Measurements from ENCODE around the gene C9orf43. TPM values are rescaled to one million over a fixed set of nuclear protein-coding genes. Genes with fewer than 3 reads are reported as not detected.

Gene C9orf43
- total RNA-seq, 3 donors from 2014 or later (not counting 1 experiment from before 2014, with no cell fraction given) = 0.45 to 0.71 (median 0.50) TPM

DNA sequence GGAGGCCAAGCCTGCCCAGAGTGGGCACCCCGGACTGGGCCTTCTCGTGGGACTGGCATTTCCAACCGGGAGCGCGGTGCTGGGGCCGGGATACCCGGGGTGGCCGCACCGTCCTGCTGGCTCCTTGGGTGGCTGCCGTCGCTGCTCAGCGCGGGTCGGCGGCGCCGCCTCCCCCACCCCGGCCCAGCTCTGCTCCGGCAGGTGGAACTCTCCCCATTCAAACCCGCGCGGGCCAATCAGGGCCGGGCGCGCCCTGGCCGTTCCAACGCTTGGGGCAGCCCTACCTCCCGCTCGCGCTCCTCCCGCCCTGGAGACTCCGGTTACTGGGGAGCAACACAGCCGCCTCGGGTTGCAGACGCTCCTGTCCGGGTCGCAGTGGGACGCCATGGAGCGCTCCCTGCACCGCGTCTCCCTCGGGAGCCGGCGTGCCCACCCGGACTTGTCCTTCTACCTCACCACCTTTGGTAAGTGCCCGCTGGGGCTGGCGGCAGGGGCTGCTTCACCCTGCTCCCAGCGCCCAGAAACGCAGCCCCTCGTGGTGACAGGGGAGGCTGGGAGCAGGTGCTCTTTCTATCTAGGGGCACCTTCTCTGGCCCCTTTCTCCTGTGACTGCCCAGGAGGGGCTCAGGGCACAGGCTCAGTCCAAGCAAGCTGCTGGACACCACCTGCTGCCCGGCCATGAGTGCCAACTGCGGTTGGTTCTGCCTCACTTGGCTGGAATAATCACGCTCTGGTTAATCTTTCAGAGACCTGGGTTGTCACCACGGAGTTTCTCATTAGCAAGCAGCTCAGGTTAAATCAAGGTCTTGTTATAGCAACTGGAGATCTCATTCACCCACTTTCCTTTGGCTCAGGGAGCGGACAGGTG is 53.1 kb downstream of the C9orf43 start, which contains the start of gene RGS3:
TSS of gene RGS3 (plus strand) at position 310 of the 868 bp plus-strand sequence. CDS start at position 386, 76 bp downstream.
- no peaks in the 10 kb centered on the region for H3K36me3 ChIP-seq (ENCODE audit: control insufficient read depth, insufficient read depth, low read length)
- DNase-seq (no peak), ATAC-seq (peak in 1 of 3 donors; percentile 8)
- Mint-ChIP-seq H3K27me3 (ENCODE audit: low read depth in 2 of 2) (no peaks in the 10 kb centered on the region), H3K9me3 (peaks cover 0 to 3% of the 10 kb centered on the region in 2 donors), H3K27ac (no peak within 1 kb of the TSS), H3K36me3 (peaks cover 7% of the 10 kb centered on the region), H3K4me1 (no peaks in the 10 kb centered on the region), H3K4me3 (no peak within 1 kb of the TSS)
- no peak within 1 kb of the TSS for H3K27ac ChIP-seq (ENCODE audit: low read length)
- TF ChIP-seq, protein P1, sequence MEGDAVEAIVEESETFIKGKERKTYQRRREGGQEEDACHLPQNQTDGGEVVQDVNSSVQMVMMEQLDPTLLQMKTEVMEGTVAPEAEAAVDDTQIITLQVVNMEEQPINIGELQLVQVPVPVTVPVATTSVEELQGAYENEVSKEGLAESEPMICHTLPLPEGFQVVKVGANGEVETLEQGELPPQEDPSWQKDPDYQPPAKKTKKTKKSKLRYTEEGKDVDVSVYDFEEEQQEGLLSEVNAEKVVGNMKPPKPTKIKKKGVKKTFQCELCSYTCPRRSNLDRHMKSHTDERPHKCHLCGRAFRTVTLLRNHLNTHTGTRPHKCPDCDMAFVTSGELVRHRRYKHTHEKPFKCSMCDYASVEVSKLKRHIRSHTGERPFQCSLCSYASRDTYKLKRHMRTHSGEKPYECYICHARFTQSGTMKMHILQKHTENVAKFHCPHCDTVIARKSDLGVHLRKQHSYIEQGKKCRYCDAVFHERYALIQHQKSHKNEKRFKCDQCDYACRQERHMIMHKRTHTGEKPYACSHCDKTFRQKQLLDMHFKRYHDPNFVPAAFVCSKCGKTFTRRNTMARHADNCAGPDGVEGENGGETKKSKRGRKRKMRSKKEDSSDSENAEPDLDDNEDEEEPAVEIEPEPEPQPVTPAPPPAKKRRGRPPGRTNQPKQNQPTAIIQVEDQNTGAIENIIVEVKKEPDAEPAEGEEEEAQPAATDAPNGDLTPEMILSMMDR (IDR thresholded peaks at IDR 0.05) = no peak
- H3K4me3 ChIP-seq (ENCODE audit: low read length) = no peak within 1 kb of the TSS
- H3K4me1 ChIP-seq (ENCODE audit: control insufficient read depth, insufficient read depth, low read length) = no peaks in the 10 kb centered on the region
- H3K27me3 ChIP-seq (ENCODE audit: control insufficient read depth, insufficient read depth, low read length) = no peaks in the 10 kb centered on the region
- H3K9me3 ChIP-seq (ENCODE audit: control insufficient read depth, insufficient read depth, low read length) = no peaks in the 10 kb centered on the region
- intact Hi-C loops (cut with micrococcal nuclease) = no loop called here
- 91% methylated on average over 54 of the region's 55 CpGs for WGBS (ENCODE audit: insufficient coverage)

- Mint-ChIP-seq H3K36me3 (peaks cover 7% of the 10 kb centered on the region), H3K9me3 (peaks cover 0 to 3% of the 10 kb centered on the region in 2 donors), H3K27me3 (ENCODE audit: low read depth in 2 of 2) (no peaks in the 10 kb centered on the region), H3K4me1 (no peaks in the 10 kb centered on the region), H3K27ac (no peak overlapping the region), H3K4me3 (no peak overlapping the region)
- Histone ChIP-seq H3K9me3 (ENCODE audit: control insufficient read depth, insufficient read depth, low read length) (no peaks in the 10 kb centered on the region), H3K27ac (ENCODE audit: low read length) (no peak overlapping the region), H3K4me3 (ENCODE audit: low read length) (no peak overlapping the region), H3K36me3 (ENCODE audit: control insufficient read depth, insufficient read depth, low read length) (no peaks in the 10 kb centered on the region), H3K4me1 (ENCODE audit: control insufficient read depth, insufficient read depth, low read length) (no peaks in the 10 kb centered on the region), H3K27me3 (ENCODE audit: control insufficient read depth, insufficient read depth, low read length) (no peaks in the 10 kb centered on the region)
- ATAC-seq = no peak
- intact Hi-C loops (cut with micrococcal nuclease) = no loop called here
- no CpG with 5 or more reads among the region's 1 CpG for WGBS (ENCODE audit: insufficient coverage)
- TF ChIP-seq, protein P1 (IDR thresholded peaks at IDR 0.05) = no peak
- no peak for DNase-seq
These were observed 53.7 kb downstream of the C9orf43 start for GRCh38 chr9:113464286-113464660.

- Histone ChIP-seq H3K36me3 (ENCODE audit: control insufficient read depth, insufficient read depth, low read length) (no peaks in the 10 kb centered on the region), H3K27ac (ENCODE audit: low read length) (no peak overlapping the region), H3K27me3 (ENCODE audit: control insufficient read depth, insufficient read depth, low read length) (no peaks in the 10 kb centered on the region), H3K4me1 (ENCODE audit: control insufficient read depth, insufficient read depth, low read length) (no peaks in the 10 kb centered on the region), H3K9me3 (ENCODE audit: control insufficient read depth, insufficient read depth, low read length) (no peaks in the 10 kb centered on the region), H3K4me3 (ENCODE audit: low read length) (no peak overlapping the region)
- intact Hi-C loops (cut with micrococcal nuclease) = no loop called here
- WGBS (ENCODE audit: insufficient coverage) = 95% methylated on average over 2 of the region's 2 CpGs
- ATAC-seq (no peak), DNase-seq (no peak)
- Mint-ChIP-seq H3K4me1 (no peaks in the 10 kb centered on the region), H3K27ac (no peak overlapping the region), H3K4me3 (no peak overlapping the region), H3K27me3 (ENCODE audit: low read depth in 2 of 2) (no peaks in the 10 kb centered on the region), H3K9me3 (peaks cover 0 to 3% of the 10 kb centered on the region in 2 donors), H3K36me3 (peaks cover 7% of the 10 kb centered on the region)
- TF ChIP-seq, protein P1 (IDR thresholded peaks at IDR 0.05) = no peak
These were observed 55.1 kb downstream of the C9orf43 start for GRCh38 chr9:113465599-113466140.
